Panc1 (cell line): Measurements from ENCODE around the gene OTULIN. TPM values are rescaled to one million over a fixed set of nuclear protein-coding genes. Genes with fewer than 3 reads are reported as not detected.

Experiments
- ATAC-seq: fragments of 200-7000 bp; cut with Tn5 transposase; 2 replicates; pipeline ENCODE4 v1.9.1; 2020; ENCODE audit warnings: mild to moderate bottlenecking, moderate library complexity
- BruUV-seq: library from RNA; stranded (reverse); fragments of 400-500 nt; replicated peaks from 2 replicates; lab custom pipeline; 2021; lab: Mats Ljungman, UMichigan
- CTCF ChIA-PET: fragments of 300-600 bp; sonication (Branson Sonifier 250); formaldehyde crosslinking; loops from one replicate; lab custom pipeline; 2022; ENCODE audit warnings: antibody characterized with exemption; lab: Charles Lee
- POLR2A ChIA-PET: fragments of 300-600 bp; sonication (Branson Sonifier 250); formaldehyde crosslinking; loops from one replicate; lab custom pipeline; 2022; ENCODE audit warnings: antibody characterized with exemption; lab: Charles Lee
- DNase-seq: peaks from one replicate; pipeline ENCODE4 v3.0.0-alpha.2; 2010; ENCODE audit warnings: low read depth, low spot score
- H3K27ac ChIP-seq: 2 replicates; pipeline ENCODE4 v1.5.1; 2011; ENCODE audit warnings: mild to moderate bottlenecking, low read length, inconsistent platforms
- H3K27me3 ChIP-seq: fragments of 200-500 bp; sonication (Bioruptor generic); 2 replicates; pipeline ENCODE4 v1.6.0; 2014; ENCODE audit warnings: low read length, inconsistent platforms; ENCODE audit not compliant: control insufficient read depth, insufficient read depth
- H3K36me3 ChIP-seq: fragments of 200-500 bp; sonication (Bioruptor generic); 2 replicates; pipeline ENCODE4 v1.5.1; 2014; ENCODE audit warnings: inconsistent platforms, mild to moderate bottlenecking, low read length, moderate library complexity; ENCODE audit not compliant: control insufficient read depth, insufficient read depth
- H3K4me1 ChIP-seq: 2 replicates; pipeline ENCODE4 v1.5.1; 2011; ENCODE audit warnings: inconsistent platforms, mild to moderate bottlenecking, low read length, moderate library complexity; ENCODE audit not compliant: control insufficient read depth, insufficient read depth
- H3K4me3 ChIP-seq, 2 experiments: 2 replicates each; pipeline ENCODE4 v1.5.1; 2011 to 2012; ENCODE audit warnings: low read depth in 2 of 2, low read length in 2 of 2, mild to moderate bottlenecking in 2 of 2, inconsistent platforms in 1 of 2, moderate library complexity in 1 of 2
- H3K9me3 ChIP-seq: fragments of 200-500 bp; sonication (Bioruptor generic); 2 replicates; pipeline ENCODE4 v1.5.1; 2014; ENCODE audit warnings: low read depth, mild to moderate bottlenecking, inconsistent platforms, low read length, moderate library complexity; ENCODE audit not compliant: control insufficient read depth, insufficient read depth
- POLR2AphosphoS5 ChIP-seq: IDR thresholded peaks from 2 replicates; pipeline ENCODE4 v1.6.1; 2012; ENCODE audit warnings: mild to moderate bottlenecking, low read depth, low read length, moderate library complexity
- SIN3A ChIP-seq: IDR thresholded peaks from 2 replicates; pipeline ENCODE4 v1.6.1; 2012; ENCODE audit warnings: low read depth, mild to moderate bottlenecking, low read length, moderate library complexity, borderline replicate concordance; ENCODE audit not compliant: insufficient read depth
- TCF7L2 ChIP-seq: IDR thresholded peaks from 2 replicates; pipeline ENCODE4 v1.6.1; 2011; ENCODE audit warnings: mild to moderate bottlenecking, low read depth, low read length, inconsistent platforms
- in situ Hi-C: cut with HindIII; loops from 2 replicates; pipeline ENCODE4 v1.10.0; 2016; ENCODE audit warnings: low sequenced_read_pairs, low pct_unique_long_range_greater_than_20kb
- intact Hi-C: fragments of 100-400 bp; cut with micrococcal nuclease; formaldehyde crosslinking; loops from one replicate; pipeline ENCODE4 v1.10.0; 2022; ENCODE audit not compliant: unreplicated experiment
- total RNA-seq: library from RNA; stranded (reverse); gene quantifications from one replicate; pipeline ENCODE4 v1.2.1, GENCODE V29; 2021; ENCODE audit not compliant: unreplicated experiment
- TF ChIP-seq, protein P1 (sequence below), 2 experiments: IDR thresholded peaks; 2 replicates each; pipeline ENCODE4 v1.6.1; 2011 to 2012; ENCODE audit warnings: low read depth in 2 of 2, control low read depth in 1 of 2, low read length in 1 of 2, mild to moderate bottlenecking in 1 of 2, moderate library complexity in 1 of 2; ENCODE audit not compliant: insufficient read depth in 1 of 2
- TF ChIP-seq, protein P2 (sequence below): fragments of 450-650 bp; IDR thresholded peaks from 2 replicates; pipeline ENCODE4 v1.5.1; 2017; ENCODE audit warnings: mild to moderate bottlenecking

The OTULIN gene
- total RNA-seq, 1 experiment from 2014 or later: 40.1 TPM

DNA sequence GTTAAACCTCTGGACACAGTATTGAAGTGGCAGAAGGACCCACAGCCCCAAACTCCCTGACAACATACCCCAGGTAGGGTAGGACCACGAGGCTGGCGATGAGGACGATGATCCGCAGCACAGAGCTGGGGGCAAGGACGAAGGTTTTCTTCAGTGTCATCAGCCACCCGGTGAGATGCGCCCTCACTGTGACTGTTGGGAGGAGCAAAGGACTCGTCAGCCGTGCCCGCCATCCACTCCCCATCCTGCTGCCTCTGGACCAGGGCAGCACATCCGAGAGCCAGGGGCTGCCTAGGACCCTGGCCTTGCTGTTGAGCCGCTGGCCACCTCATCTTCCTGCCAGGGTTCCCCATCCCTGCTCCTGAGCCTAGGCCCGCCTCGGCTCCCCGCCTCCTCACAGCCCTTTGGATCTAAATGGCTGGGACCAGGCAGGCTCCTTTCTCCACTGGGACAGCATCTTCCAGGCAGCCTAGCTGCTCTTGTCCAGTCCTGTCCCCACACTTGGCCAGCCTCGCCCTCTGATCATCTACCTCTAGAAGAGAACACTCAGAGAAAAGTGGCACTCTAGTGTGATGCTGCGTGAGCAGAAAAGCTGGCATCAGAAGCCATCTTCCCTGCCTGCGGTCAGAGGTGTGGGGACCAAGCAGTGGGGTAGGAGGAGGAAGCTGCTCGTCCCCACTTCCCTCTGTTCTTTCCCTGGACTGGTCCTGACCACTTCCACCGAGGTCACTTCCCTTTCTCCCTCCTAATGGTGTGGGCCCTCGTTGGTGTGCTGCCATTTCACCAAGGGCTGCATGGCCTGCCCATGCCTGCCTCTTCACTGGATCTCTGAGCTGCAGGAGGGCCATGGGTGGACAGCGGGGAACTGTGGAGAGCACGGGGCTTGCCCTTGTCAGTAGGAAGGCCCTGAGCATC is 49.2 kb downstream of the OTULIN start:
- Histone ChIP-seq H3K27me3 (no peaks in the 10 kb centered on the region), H3K4me1 (no peaks in the 10 kb centered on the region), H3K9me3 (no peaks in the 10 kb centered on the region), H3K27ac (no peak overlapping the region), H3K36me3 (peaks cover 6% of the 10 kb centered on the region), H3K4me3 (no peak overlapping the region)
- intact Hi-C loops: no loop called here
- DNase-seq (no peak), ATAC-seq (no peak)
- ChIA-PET CTCF (no interaction called here), POLR2A (no interaction called here)
- in situ Hi-C loops: no loop called here
- TF ChIP-seq SIN3A (no peak), TCF7L2 (no peak), POLR2AphosphoS5 (no peak)
- TF ChIP-seq, protein P1, sequence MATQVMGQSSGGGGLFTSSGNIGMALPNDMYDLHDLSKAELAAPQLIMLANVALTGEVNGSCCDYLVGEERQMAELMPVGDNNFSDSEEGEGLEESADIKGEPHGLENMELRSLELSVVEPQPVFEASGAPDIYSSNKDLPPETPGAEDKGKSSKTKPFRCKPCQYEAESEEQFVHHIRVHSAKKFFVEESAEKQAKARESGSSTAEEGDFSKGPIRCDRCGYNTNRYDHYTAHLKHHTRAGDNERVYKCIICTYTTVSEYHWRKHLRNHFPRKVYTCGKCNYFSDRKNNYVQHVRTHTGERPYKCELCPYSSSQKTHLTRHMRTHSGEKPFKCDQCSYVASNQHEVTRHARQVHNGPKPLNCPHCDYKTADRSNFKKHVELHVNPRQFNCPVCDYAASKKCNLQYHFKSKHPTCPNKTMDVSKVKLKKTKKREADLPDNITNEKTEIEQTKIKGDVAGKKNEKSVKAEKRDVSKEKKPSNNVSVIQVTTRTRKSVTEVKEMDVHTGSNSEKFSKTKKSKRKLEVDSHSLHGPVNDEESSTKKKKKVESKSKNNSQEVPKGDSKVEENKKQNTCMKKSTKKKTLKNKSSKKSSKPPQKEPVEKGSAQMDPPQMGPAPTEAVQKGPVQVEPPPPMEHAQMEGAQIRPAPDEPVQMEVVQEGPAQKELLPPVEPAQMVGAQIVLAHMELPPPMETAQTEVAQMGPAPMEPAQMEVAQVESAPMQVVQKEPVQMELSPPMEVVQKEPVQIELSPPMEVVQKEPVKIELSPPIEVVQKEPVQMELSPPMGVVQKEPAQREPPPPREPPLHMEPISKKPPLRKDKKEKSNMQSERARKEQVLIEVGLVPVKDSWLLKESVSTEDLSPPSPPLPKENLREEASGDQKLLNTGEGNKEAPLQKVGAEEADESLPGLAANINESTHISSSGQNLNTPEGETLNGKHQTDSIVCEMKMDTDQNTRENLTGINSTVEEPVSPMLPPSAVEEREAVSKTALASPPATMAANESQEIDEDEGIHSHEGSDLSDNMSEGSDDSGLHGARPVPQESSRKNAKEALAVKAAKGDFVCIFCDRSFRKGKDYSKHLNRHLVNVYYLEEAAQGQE (IDR thresholded peaks at IDR 0.05; ENCODE audit: insufficient read depth in 1 of 2, low read depth in 2 of 2, low read length in 1 of 2): no peak
- TF ChIP-seq, protein P2, sequence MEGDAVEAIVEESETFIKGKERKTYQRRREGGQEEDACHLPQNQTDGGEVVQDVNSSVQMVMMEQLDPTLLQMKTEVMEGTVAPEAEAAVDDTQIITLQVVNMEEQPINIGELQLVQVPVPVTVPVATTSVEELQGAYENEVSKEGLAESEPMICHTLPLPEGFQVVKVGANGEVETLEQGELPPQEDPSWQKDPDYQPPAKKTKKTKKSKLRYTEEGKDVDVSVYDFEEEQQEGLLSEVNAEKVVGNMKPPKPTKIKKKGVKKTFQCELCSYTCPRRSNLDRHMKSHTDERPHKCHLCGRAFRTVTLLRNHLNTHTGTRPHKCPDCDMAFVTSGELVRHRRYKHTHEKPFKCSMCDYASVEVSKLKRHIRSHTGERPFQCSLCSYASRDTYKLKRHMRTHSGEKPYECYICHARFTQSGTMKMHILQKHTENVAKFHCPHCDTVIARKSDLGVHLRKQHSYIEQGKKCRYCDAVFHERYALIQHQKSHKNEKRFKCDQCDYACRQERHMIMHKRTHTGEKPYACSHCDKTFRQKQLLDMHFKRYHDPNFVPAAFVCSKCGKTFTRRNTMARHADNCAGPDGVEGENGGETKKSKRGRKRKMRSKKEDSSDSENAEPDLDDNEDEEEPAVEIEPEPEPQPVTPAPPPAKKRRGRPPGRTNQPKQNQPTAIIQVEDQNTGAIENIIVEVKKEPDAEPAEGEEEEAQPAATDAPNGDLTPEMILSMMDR: no peak
- no TSS peak for BruUV-seq

DNA sequence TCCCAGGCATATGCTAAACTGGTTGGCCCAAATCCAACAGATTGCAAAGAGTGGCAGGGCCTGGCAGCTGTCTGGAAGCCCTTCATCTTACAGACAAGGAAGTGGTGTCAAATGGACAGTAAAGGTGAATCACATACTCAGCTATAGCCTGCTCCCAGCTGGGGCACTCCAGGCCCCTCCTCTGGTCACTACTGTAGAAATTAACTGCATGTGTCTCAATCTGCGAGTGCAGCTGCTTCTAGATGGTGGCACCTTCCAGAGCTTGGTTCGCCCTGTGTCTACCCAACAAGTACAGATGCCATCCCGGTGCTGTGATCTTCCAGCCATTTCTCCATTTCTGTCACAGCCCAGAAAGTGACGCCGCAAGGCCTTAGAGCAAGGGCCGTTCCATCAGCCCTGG is 50.2 kb downstream of the OTULIN start:
- in situ Hi-C loops: no loop called here

More for the DNA sequence above, 50.2 kb downstream of the OTULIN start:
- no peak for ATAC-seq
- no peaks in the 10 kb centered on the region for H3K27me3 ChIP-seq
- CTCF ChIA-PET: no interaction called here
- no peak overlapping the region for H3K4me3 ChIP-seq
- H3K9me3 ChIP-seq: no peaks in the 10 kb centered on the region
- no peaks in the 10 kb centered on the region for H3K4me1 ChIP-seq
- no TSS peak for BruUV-seq
- intact Hi-C loops: no loop called here
- POLR2A ChIA-PET: no interaction called here
- TF ChIP-seq TCF7L2 (no peak), POLR2AphosphoS5 (no peak), SIN3A (no peak)
- TF ChIP-seq, protein P2: no peak
- TF ChIP-seq, protein P1 (IDR thresholded peaks at IDR 0.05; ENCODE audit: insufficient read depth in 1 of 2, low read depth in 2 of 2, low read length in 1 of 2): no peak
- H3K27ac ChIP-seq: no peak overlapping the region
- H3K36me3 ChIP-seq: peaks cover 4% of the 10 kb centered on the region
- no peak for DNase-seq
